Kidney (tissue), 14 donors: ENCODE results near the gene ZNF763. TPM values are rescaled to one million over a fixed set of nuclear protein-coding genes. Genes with fewer than 3 reads are reported as not detected.

Experiments used
- DNase-seq, 5 donors: peaks; one replicate each; pipeline ENCODE4 v3.0.0-alpha.2; 2013 to 2020
- FAIRE-seq: peaks from 2 replicates; lab custom pipeline; 2012; peaks lifted over from hg19 to GRCh38; lab: Jason Lieb, UNC
- H3K27ac ChIP-seq, 2 donors: one replicate each; pipeline ENCODE4 v1.7.0; 2013; ENCODE audit warnings: low read depth in 2 of 2, low read length in 2 of 2, inconsistent platforms in 1 of 2
- H3K27me3 ChIP-seq: one replicate; pipeline ENCODE4 v1.7.1; 2013; ENCODE audit warnings: low read length, inconsistent platforms; ENCODE audit not compliant: control insufficient read depth, insufficient read depth
- H3K36me3 ChIP-seq, 3 donors: one replicate each; pipeline versions ENCODE4 v1.7.0 to v1.7.1; 2013; ENCODE audit warnings: low read length in 3 of 3, control low read depth in 1 of 3, inconsistent platforms in 1 of 3; ENCODE audit not compliant: insufficient read depth in 3 of 3, control insufficient read depth in 2 of 3
- H3K4me1 ChIP-seq, 3 donors: one replicate each; pipeline versions ENCODE4 v1.7.0 to v1.7.1; 2013; ENCODE audit warnings: low read length in 3 of 3, inconsistent platforms in 1 of 3, low read depth in 1 of 3; ENCODE audit not compliant: control insufficient read depth in 2 of 3, insufficient read depth in 2 of 3
- H3K4me3 ChIP-seq, 3 donors: one replicate each; pipeline versions ENCODE4 v1.7.0 to v1.8.1; 2013; ENCODE audit warnings: low read length in 3 of 3, control low read depth in 1 of 3, inconsistent platforms in 1 of 3
- H3K9ac ChIP-seq, 3 donors: one replicate each; pipeline versions ENCODE4 v1.7.0 to v1.7.1; 2013; ENCODE audit warnings: low read length in 3 of 3, control low read depth in 1 of 3, inconsistent platforms in 1 of 3
- H3K9me3 ChIP-seq, 3 donors: one replicate each; pipeline versions ENCODE4 v1.7.0 to v1.7.1; 2013; ENCODE audit warnings: low read length in 3 of 3, control low read depth in 1 of 3, inconsistent platforms in 1 of 3; ENCODE audit not compliant: control insufficient read depth in 2 of 3, insufficient read depth in 1 of 3
- intact Hi-C: fragments of 100-400 bp; cut with DNase I; formaldehyde crosslinking; loops from one replicate; pipeline ENCODE4 v1.11.1; 2022
- polyA plus RNA-seq: library from polyadenylated mRNA; stranded (reverse); fragments of 350-450 nt; fragmentation: Illumina TruSeq; extraction: RNeasy Lipid Tissue Mini Kit (QIAGEN cat#74804); gene quantifications from one replicate; pipeline ENCODE4 v1.2.3, GENCODE V29; 2014; ENCODE audit warnings: low read depth, low replicate concordance; ENCODE audit not compliant: insufficient read depth
- total RNA-seq: library from RNA; stranded (reverse); fragmentation: NEBNext Ultra II Directional; extraction: Animal tissue kit (Norgen Biotek cat#: 25700); gene quantifications from one replicate; pipeline ENCODE4 v1.2.1, GENCODE V29; 2021
- TF ChIP-seq, protein P1 (sequence below): IDR thresholded peaks from 3 replicates; pipeline ENCODE4 v1.5.1; 2012; ENCODE audit warnings: mild to moderate bottlenecking, moderate library complexity, borderline replicate concordance; ENCODE audit not compliant: insufficient read depth; ENCODE audit errors: extremely low read depth
- donor health status: control.
- donor health status: control.
- donor health status: control.
- donor health status: control.
- donor health status: control.
- donor health status: DM: yes; HTN: yes; CAD: no.
- donor health status: Normal renal cell carcinoma (clear cell type).

Gene ZNF763
- total and polyA plus RNA-seq, 2 donors from 2014 or later = 4.6 to 9.8 TPM

- Histone ChIP-seq H3K9me3 (no peaks in the 10 kb centered on the region), H3K4me1 (no peaks in the 10 kb centered on the region), H3K4me3 (no peak overlapping the region), H3K9ac (no peak overlapping the region), H3K27ac (no peak overlapping the region), H3K27me3 (no peaks in the 10 kb centered on the region), H3K36me3 (peaks cover 0 to 2% (median 0%) of the 10 kb centered on the region in 3 donors)
- DNase-seq = no peak
- FAIRE-seq = no peak
- TF ChIP-seq, protein P1, sequence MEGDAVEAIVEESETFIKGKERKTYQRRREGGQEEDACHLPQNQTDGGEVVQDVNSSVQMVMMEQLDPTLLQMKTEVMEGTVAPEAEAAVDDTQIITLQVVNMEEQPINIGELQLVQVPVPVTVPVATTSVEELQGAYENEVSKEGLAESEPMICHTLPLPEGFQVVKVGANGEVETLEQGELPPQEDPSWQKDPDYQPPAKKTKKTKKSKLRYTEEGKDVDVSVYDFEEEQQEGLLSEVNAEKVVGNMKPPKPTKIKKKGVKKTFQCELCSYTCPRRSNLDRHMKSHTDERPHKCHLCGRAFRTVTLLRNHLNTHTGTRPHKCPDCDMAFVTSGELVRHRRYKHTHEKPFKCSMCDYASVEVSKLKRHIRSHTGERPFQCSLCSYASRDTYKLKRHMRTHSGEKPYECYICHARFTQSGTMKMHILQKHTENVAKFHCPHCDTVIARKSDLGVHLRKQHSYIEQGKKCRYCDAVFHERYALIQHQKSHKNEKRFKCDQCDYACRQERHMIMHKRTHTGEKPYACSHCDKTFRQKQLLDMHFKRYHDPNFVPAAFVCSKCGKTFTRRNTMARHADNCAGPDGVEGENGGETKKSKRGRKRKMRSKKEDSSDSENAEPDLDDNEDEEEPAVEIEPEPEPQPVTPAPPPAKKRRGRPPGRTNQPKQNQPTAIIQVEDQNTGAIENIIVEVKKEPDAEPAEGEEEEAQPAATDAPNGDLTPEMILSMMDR = no peak
- intact Hi-C loops = no loop called here
Measured at GRCh38 chr19:12000152-12000981, 35.5 kb downstream of the ZNF763 start.

DNA sequence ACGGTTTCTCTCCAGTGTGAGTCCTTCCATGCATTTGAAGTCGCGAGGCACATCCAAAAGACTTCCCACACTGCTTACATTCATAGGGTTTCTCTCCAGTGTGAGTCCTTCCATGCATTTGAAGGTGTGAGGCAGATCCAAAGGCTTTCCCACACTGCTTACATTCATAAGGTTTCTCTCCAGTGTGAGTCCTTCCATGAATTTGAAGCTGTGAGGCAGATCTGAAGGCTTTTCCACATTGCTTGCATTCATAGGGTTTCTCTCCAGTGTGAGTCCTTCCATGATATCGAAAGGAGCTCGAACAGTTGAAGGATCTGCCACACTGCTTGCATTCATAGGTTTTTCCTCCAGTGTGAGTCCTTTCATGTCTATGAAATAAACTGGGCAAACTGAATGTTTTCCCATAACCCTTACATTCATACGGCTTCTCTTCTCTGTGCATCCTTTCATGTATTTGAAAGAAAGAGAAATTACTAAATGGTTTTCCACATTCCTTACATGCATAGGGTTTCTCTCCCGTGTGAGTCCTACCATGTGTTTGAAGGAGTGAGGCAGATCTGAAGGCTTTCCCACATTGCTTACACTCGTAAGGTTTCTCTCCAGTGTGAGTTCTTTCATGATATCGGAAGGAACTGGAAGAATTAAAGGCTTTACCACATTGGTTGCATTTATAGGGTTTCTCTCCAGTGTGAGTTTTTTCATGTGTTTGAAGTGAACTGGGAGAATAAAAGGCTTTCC is 50.3 kb downstream of the ZNF763 start:
- H3K4me3 ChIP-seq = no peak overlapping the region
- intact Hi-C loops = no loop called here
- no peak for FAIRE-seq

DNA sequence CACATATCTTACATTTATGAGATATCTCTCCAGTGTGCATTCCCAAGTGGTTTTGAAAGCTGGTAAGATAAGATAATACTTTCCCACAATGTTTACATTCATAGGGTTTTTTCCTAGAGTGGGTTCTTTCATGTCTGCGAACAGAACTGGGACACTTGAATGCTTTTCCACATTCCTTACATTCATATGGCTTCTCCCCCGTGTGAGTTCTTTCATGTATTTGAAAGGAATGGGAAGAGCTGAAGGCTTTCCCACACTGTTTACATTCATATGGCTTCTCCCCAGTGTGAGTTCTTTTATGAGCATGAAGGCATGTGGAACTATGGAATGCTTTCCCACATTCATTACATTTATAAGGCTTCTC is 50.9 kb downstream of the ZNF763 start:
- intact Hi-C loops = no loop called here
- H3K9me3 ChIP-seq = peaks cover 19 to 57% (median 23%) of the 10 kb centered on the region in 3 donors
- H3K27me3 ChIP-seq = no peaks in the 10 kb centered on the region
- H3K4me1 ChIP-seq = no peaks in the 10 kb centered on the region
- FAIRE-seq (no peak), DNase-seq (no peak)
- H3K36me3 ChIP-seq = peaks cover 31 to 47% (median 32%) of the 10 kb centered on the region in 3 donors
- TF ChIP-seq, protein P1 = no peak
- H3K27ac ChIP-seq = no peak overlapping the region
- H3K9ac ChIP-seq = no peak overlapping the region
- peak overlapping the region in 1 of 3 donors; percentile 0 for H3K4me3 ChIP-seq

More for the DNA sequence above, 50.3 kb downstream of the ZNF763 start:
- H3K9ac ChIP-seq = no peak overlapping the region
- no peak for DNase-seq
- no peaks in the 10 kb centered on the region for H3K27me3 ChIP-seq
- H3K36me3 ChIP-seq = peaks cover 31 to 47% (median 32%) of the 10 kb centered on the region in 3 donors
- TF ChIP-seq, protein P1 = no peak
- H3K4me1 ChIP-seq = no peaks in the 10 kb centered on the region
- H3K9me3 ChIP-seq = peaks cover 19 to 57% (median 23%) of the 10 kb centered on the region in 3 donors
- no peak overlapping the region for H3K27ac ChIP-seq

Other genes starting within 250 kb of the ZNF763 start
- gene ZNF823, start 226.1 kb upstream of the ZNF763 start, total RNA-seq = 12.5 TPM
- gene ZNF823, start 226.1 kb upstream of the ZNF763 start, polyA plus RNA-seq = 5.6 TPM
- gene ZNF441, start 198.0 kb upstream of the ZNF763 start, total RNA-seq = 19.3 TPM
- gene ZNF441, start 198.0 kb upstream of the ZNF763 start, polyA plus RNA-seq = 4.4 TPM
- 2.5 TPM for gene ZNF491, start 166.5 kb upstream of the ZNF763 start, total RNA-seq
- 1.1 TPM for gene ZNF491, start 166.5 kb upstream of the ZNF763 start, polyA plus RNA-seq
- gene ZNF440, start 150.8 kb upstream of the ZNF763 start, total RNA-seq = 21.0 TPM
- 3.0 TPM for gene ZNF440, start 150.8 kb upstream of the ZNF763 start, polyA plus RNA-seq
- 13.2 TPM for gene ZNF439, start 116.3 kb upstream of the ZNF763 start, total RNA-seq
- gene ZNF439, start 116.3 kb upstream of the ZNF763 start, polyA plus RNA-seq = 4.5 TPM
- gene ZNF69, start 77.3 kb upstream of the ZNF763 start, total RNA-seq = 16.4 TPM
- gene ZNF69, start 77.3 kb upstream of the ZNF763 start, polyA plus RNA-seq = 7.8 TPM
- gene ZNF700, start 39.9 kb upstream of the ZNF763 start, total RNA-seq = 20.9 TPM
- gene ZNF700, start 39.9 kb upstream of the ZNF763 start, polyA plus RNA-seq = 7.2 TPM
- 13.6 TPM for gene ZNF433, start 70.6 kb downstream of the ZNF763 start, total RNA-seq
- 10.5 TPM for gene ZNF433, start 70.6 kb downstream of the ZNF763 start, polyA plus RNA-seq
- gene ZNF878, start 87.9 kb downstream of the ZNF763 start, total RNA-seq = 0.60 TPM
- gene ZNF878, start 87.9 kb downstream of the ZNF763 start, polyA plus RNA-seq = 0.67 TPM
- 28.1 TPM for gene ZNF844, start 99.7 kb downstream of the ZNF763 start, total RNA-seq
- 7.4 TPM for gene ZNF844, start 99.7 kb downstream of the ZNF763 start, polyA plus RNA-seq
- 7.3 TPM for gene ZNF20, start 175.3 kb downstream of the ZNF763 start, total RNA-seq
- gene ZNF20, start 175.3 kb downstream of the ZNF763 start, polyA plus RNA-seq = 3.2 TPM
- gene ZNF625, start 191.7 kb downstream of the ZNF763 start, total RNA-seq = 11.4 TPM
- 6.1 TPM for gene ZNF625, start 191.7 kb downstream of the ZNF763 start, polyA plus RNA-seq
- 14.4 TPM for gene ZNF136, start 198.1 kb downstream of the ZNF763 start, total RNA-seq
- gene ZNF136, start 198.1 kb downstream of the ZNF763 start, polyA plus RNA-seq = 4.6 TPM